Mucosa of descending colon (tissue), 3 donors: Measurements from ENCODE around the gene CYP2C19. TPM values are rescaled to one million over a fixed set of nuclear protein-coding genes. Genes with fewer than 3 reads are reported as not detected.

ENCODE experiments used
- ATAC-seq: fragments of 200-7000 bp; cut with Tn5 transposase; one replicate; pipeline ENCODE4 v1.9.1; 2020; ENCODE audit warnings: mild to moderate bottlenecking, moderate library complexity
- DNase-seq, 3 donors: peaks; one replicate each; pipeline ENCODE4 v3.0.0-alpha.2; 2020
- H3K36me3 ChIP-seq: fragments of 200-600 bp; one replicate; pipeline ENCODE4 v1.8.0; 2021; ENCODE audit warnings: low read depth, mild to moderate bottlenecking
- H3K4me1 ChIP-seq: fragments of 200-600 bp; one replicate; pipeline ENCODE4 v1.8.0; 2021; ENCODE audit warnings: low read depth, mild to moderate bottlenecking
- H3K4me3 ChIP-seq: fragments of 200-600 bp; one replicate; pipeline ENCODE4 v1.8.0; 2021; ENCODE audit warnings: mild to moderate bottlenecking
- H3K9me3 ChIP-seq: fragments of 200-600 bp; one replicate; pipeline ENCODE4 v1.8.0; 2021; ENCODE audit warnings: mild to moderate bottlenecking
- CTCF ChIP-seq: fragments of 200-600 bp; IDR thresholded peaks from one replicate; pipeline ENCODE4 v1.8.0; 2022; ENCODE audit warnings: antibody characterized with exemption, mild to moderate bottlenecking
- intact Hi-C, 2 donors: fragments of 100-400 bp; cut with DNase I in 1 of 2; cut with micrococcal nuclease in 1 of 2; formaldehyde crosslinking; loops; one replicate each; pipeline versions ENCODE4 v1.11.0 to v1.11.1; 2022; cut with DNase I, micrococcal nuclease
- total RNA-seq, 3 donors: library from RNA; stranded (reverse); fragmentation: NEBNext Ultra II Directional in 2 of 3; extraction: Animal tissue kit (Norgen Biotek cat#: 25700) in 2 of 3; gene quantifications; one replicate each; pipeline versions ENCODE4 v1.2.1 to v1.2.4, GENCODE V29; 2021 to 2023
- donor health status: DM: no; HTN: no; CAD: no; lungs with moderate emphysema.
- donor health status: DM: no; HTN: no; CAD: no.
- donor health status: DM: no; HTN: yes; CAD: no.

CYP2C19 gene
- total RNA-seq, 3 donors from 2014 or later = 0.65 to 2.0 (median 1.5) TPM

DNA sequence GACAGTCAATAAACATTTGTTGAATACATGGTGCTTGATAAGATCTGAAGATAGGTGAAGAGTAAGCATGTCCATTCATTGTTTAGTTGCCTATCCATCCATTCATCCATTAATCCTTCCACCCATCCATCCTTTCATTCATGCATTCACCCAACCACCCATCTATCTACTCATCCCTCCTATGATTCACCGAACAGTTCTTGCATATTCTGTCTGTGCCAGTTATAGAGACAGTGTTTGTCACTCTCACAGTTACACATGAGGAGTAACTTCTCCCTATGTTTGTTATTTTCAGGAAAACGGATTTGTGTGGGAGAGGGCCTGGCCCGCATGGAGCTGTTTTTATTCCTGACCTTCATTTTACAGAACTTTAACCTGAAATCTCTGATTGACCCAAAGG is 90.0 kb downstream of the CYP2C19 start:
- intact Hi-C loops = no loop called here
- no peak for ATAC-seq
- H3K36me3 ChIP-seq = no peaks in the 10 kb centered on the region
- no peak for DNase-seq
- H3K4me1 ChIP-seq = no peaks in the 10 kb centered on the region
- H3K4me3 ChIP-seq = no peak overlapping the region
- TF ChIP-seq CTCF = no peak
- no peaks in the 10 kb centered on the region for H3K9me3 ChIP-seq

- no peaks in the 10 kb centered on the region for H3K36me3 ChIP-seq
- H3K4me3 ChIP-seq = no peak overlapping the region
- intact Hi-C loops = no loop called here
- no peaks in the 10 kb centered on the region for H3K4me1 ChIP-seq
- no peak for DNase-seq
- ATAC-seq = no peak
- peaks cover under 1% of the 10 kb centered on the region for H3K9me3 ChIP-seq
- TF ChIP-seq CTCF = no peak
Measured at GRCh38 chr10:94853065-94853464, 90.6 kb downstream of the CYP2C19 start.

DNA sequence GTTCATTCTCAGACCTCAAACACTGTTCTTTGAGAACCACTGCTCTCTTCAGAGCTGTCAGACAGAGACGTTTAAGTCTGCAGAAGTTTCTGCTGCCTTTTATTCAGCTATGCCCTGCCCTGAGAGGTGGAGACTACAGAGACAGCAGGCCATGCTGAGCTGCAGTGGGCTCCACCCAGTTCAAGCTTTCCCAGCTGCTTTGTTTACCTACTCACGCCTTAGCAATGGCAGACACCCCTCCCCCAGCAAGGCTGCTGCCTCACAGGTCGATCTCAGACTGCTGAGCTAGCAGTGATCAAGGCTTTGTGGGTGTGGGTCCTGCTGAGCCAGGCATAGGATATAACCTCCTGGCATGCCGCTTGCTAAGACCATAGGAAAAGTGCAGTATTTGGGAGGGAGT is 95.5 kb downstream of the CYP2C19 start:
- Histone ChIP-seq H3K36me3 (no peaks in the 10 kb centered on the region), H3K9me3 (peaks cover 2% of the 10 kb centered on the region), H3K4me1 (no peaks in the 10 kb centered on the region)

GRCh38 chr10:94859086-94859485 is 96.6 kb downstream of the CYP2C19 start:
- Histone ChIP-seq H3K4me1 (no peaks in the 10 kb centered on the region), H3K4me3 (no peak overlapping the region)
- no peak for TF ChIP-seq CTCF

More for the DNA sequence above, 95.5 kb downstream of the CYP2C19 start:
- no peak for ATAC-seq
- no peak for DNase-seq
- TF ChIP-seq CTCF = no peak
- H3K4me3 ChIP-seq = no peak overlapping the region
- intact Hi-C loops = no loop called here

GRCh38 chr10:94878649-94879048 is 116.2 kb downstream of the CYP2C19 start:
- H3K36me3 ChIP-seq = no peaks in the 10 kb centered on the region
- no peaks in the 10 kb centered on the region for H3K4me1 ChIP-seq
- ATAC-seq (no peak), DNase-seq (no peak)
- H3K9me3 ChIP-seq = no peaks in the 10 kb centered on the region
- H3K4me3 ChIP-seq = no peak overlapping the region
- TF ChIP-seq CTCF = no peak
- intact Hi-C loops = no loop called here

More at GRCh38 chr10:94859086-94859485, 96.6 kb downstream of the CYP2C19 start:
- Histone ChIP-seq H3K9me3 (peaks cover 2% of the 10 kb centered on the region), H3K36me3 (no peaks in the 10 kb centered on the region)
- intact Hi-C loops = no loop called here
- DNase-seq = no peak
- ATAC-seq = no peak

- DNase-seq = no peak
- intact Hi-C loops = no loop called here
- H3K4me1 ChIP-seq = no peaks in the 10 kb centered on the region
- H3K9me3 ChIP-seq = no peaks in the 10 kb centered on the region
- H3K36me3 ChIP-seq = no peaks in the 10 kb centered on the region
- no peak overlapping the region for H3K4me3 ChIP-seq
- no peak for ATAC-seq
- TF ChIP-seq CTCF = no peak
Measured at GRCh38 chr10:94879214-94879613, 116.7 kb downstream of the CYP2C19 start.
